ENCODE results near the gene UNC45B.
A peak's percentile ranks its signal among the peaks of the same experiment; 100 is the strongest.
"Not testable (repeated sequence)": the region's sequence is repeated elsewhere in the genome, so short reads cannot be mapped to it uniquely, and the experiment has no call there.

UNC45B gene

GRCh38 chr17:35103271-35103670 is 44.3 kb upstream of the UNC45B start:
- H3K9ac ChIP-seq, result no peak overlapping the region
- no peak overlapping the region for H2AFZ ChIP-seq (ENCODE audit: low read depth)
- H3K79me2 ChIP-seq (ENCODE audit: insufficient read depth, low read depth), result no peaks in the 10 kb centered on the region
- no peaks in the 10 kb centered on the region for H3K27me3 ChIP-seq (ENCODE audit: insufficient read depth, low read depth)
- 0 out of 2 replicates have a peak, but pooled peaks cover 5% of the 10 kb centered on the region for H3K36me3 ChIP-seq (ENCODE audit: insufficient read depth)
- H3K4me1 ChIP-seq (ENCODE audit: low read depth, poor library complexity, severe bottlenecking), result no peaks in the 10 kb centered on the region
- no peak overlapping the region for H3K27ac ChIP-seq
- no peaks in the 10 kb centered on the region for H4K20me1 ChIP-seq (ENCODE audit: insufficient read depth)
- TF ChIP-seq, protein P1, sequence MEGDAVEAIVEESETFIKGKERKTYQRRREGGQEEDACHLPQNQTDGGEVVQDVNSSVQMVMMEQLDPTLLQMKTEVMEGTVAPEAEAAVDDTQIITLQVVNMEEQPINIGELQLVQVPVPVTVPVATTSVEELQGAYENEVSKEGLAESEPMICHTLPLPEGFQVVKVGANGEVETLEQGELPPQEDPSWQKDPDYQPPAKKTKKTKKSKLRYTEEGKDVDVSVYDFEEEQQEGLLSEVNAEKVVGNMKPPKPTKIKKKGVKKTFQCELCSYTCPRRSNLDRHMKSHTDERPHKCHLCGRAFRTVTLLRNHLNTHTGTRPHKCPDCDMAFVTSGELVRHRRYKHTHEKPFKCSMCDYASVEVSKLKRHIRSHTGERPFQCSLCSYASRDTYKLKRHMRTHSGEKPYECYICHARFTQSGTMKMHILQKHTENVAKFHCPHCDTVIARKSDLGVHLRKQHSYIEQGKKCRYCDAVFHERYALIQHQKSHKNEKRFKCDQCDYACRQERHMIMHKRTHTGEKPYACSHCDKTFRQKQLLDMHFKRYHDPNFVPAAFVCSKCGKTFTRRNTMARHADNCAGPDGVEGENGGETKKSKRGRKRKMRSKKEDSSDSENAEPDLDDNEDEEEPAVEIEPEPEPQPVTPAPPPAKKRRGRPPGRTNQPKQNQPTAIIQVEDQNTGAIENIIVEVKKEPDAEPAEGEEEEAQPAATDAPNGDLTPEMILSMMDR (conservative IDR thresholded peaks at IDR 0.05; ENCODE audit: low read depth, low read length), result no peak
- H3K4me3 ChIP-seq (IDR thresholded peaks at IDR 0.05; ENCODE audit: insufficient read depth, low read depth, low read length), result no peak overlapping the region
- H3K4me2 ChIP-seq, result no peak overlapping the region

DNA sequence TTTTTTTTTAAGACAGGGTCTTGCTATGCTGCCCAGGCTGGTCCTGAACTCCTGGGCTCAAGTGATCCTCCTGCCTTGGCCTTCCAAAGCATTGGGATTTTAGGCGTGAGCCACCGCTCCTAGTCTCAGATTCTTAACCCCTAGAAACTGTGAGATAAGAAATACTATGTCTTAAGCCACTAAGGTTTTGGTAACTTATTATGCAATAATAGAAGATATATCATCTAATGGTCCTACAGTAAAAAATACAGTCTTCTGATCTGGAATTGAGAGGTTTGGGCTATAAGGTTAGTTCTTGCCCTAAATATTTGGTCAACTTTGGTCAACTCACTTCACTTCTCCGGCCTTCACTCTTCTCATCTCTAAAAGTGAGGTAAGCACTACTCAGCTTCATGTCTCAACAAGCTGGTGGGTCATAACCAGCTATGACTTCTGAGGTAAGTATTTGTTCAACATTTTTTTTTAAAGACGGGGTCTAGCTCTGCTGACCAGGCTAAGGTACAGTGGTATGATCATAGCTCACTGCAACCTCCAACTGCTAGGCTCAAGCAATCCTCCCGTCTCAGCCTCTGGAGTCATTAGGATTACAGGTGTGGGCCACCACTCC is 42.7 kb upstream of the UNC45B start:
- no peak overlapping the region for H3K4me3 ChIP-seq (IDR thresholded peaks at IDR 0.05; ENCODE audit: insufficient read depth, low read depth, low read length)
- H4K20me1 ChIP-seq (ENCODE audit: insufficient read depth), result no peaks in the 10 kb centered on the region
- no peak overlapping the region for H3K9ac ChIP-seq
- 0 out of 2 replicates have a peak, but pooled peaks cover 5% of the 10 kb centered on the region for H3K36me3 ChIP-seq (ENCODE audit: insufficient read depth)
- no peak overlapping the region for H3K27ac ChIP-seq
- TF ChIP-seq, protein P1 (conservative IDR thresholded peaks at IDR 0.05; ENCODE audit: low read depth, low read length), result no peak
- H2AFZ ChIP-seq (ENCODE audit: low read depth), result no peak overlapping the region
- H3K4me2 ChIP-seq, result no peak overlapping the region
- no peaks in the 10 kb centered on the region for H3K27me3 ChIP-seq (ENCODE audit: insufficient read depth, low read depth)
- H3K79me2 ChIP-seq (ENCODE audit: insufficient read depth, low read depth), result no peaks in the 10 kb centered on the region
- no peaks in the 10 kb centered on the region for H3K4me1 ChIP-seq (ENCODE audit: low read depth, poor library complexity, severe bottlenecking)

DNA sequence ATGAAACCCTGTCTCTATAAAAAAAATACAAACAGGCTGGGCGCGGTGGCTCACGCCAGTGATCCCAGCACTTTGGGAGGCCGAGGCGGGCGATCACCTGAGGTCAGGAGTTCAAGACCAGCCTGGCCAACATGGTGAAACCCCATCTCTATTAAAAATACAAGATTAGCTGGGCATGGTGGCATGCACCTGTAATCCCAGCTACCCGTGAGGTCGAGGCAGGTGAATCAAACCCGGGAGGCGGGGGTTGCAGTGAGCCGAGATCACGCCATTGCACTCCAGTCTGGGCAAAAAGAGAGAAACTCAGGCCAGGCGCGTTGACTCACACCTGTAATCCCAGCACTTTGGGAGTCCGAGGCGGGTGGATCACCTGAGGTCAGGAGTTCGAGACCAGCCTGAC is 36.8 kb upstream of the UNC45B start:
- H3K4me3 ChIP-seq (IDR thresholded peaks at IDR 0.05; ENCODE audit: insufficient read depth, low read depth, low read length); H4K20me1 ChIP-seq (ENCODE audit: insufficient read depth); H3K4me2 ChIP-seq; H3K27ac ChIP-seq; H3K4me1 ChIP-seq (ENCODE audit: low read depth, poor library complexity, severe bottlenecking); H3K27me3 ChIP-seq (ENCODE audit: insufficient read depth, low read depth); H3K36me3 ChIP-seq (ENCODE audit: insufficient read depth); H3K79me2 ChIP-seq (ENCODE audit: insufficient read depth, low read depth); H2AFZ ChIP-seq (ENCODE audit: low read depth); H3K9ac ChIP-seq: not testable (repeated sequence)

DNA sequence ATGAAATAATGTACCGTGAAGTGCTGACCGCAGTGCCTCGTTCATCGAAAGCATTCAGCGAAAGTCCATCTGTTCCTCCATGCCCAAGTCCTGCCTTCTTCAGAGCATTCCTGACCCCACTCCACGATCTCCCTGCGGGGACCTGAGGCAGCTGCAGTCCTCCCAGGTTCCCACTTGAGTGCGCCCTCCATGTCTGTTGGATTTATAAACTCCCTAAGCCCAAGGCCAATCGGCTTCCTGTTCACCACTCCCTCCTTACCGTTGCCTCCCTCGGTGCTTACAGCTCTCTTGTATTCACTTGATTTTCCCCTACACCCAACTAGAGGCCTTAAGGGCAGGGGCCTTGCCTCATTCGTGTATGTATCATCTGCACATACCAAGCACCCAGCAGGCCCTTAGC is 30.8 kb upstream of the UNC45B start:
- no peak overlapping the region for H3K4me3 ChIP-seq (IDR thresholded peaks at IDR 0.05; ENCODE audit: insufficient read depth, low read depth, low read length)
- H3K36me3 ChIP-seq (ENCODE audit: insufficient read depth), result no peaks in the 10 kb centered on the region
- H3K4me1 ChIP-seq (ENCODE audit: low read depth, poor library complexity, severe bottlenecking), result peaks cover 15% of the 10 kb centered on the region
- H3K27ac ChIP-seq, result no peak overlapping the region
- H3K9ac ChIP-seq, result no peak overlapping the region
- H3K79me2 ChIP-seq (ENCODE audit: insufficient read depth, low read depth), result peaks cover 9% of the 10 kb centered on the region; the same call in 1 of the 2 replicates
- H3K27me3 ChIP-seq (ENCODE audit: insufficient read depth, low read depth), result no peaks in the 10 kb centered on the region
- no peaks in the 10 kb centered on the region for H4K20me1 ChIP-seq (ENCODE audit: insufficient read depth)
- H2AFZ ChIP-seq (ENCODE audit: low read depth), result no peak overlapping the region
- no peak overlapping the region for H3K4me2 ChIP-seq
- TF ChIP-seq, protein P1 (conservative IDR thresholded peaks at IDR 0.05; ENCODE audit: low read depth, low read length), result no peak

- no peak overlapping the region for H3K27ac ChIP-seq
- no peaks in the 10 kb centered on the region for H4K20me1 ChIP-seq (ENCODE audit: insufficient read depth)
- peak overlapping the region; percentile 64; the same call in 1 of the 2 replicates for H3K4me2 ChIP-seq
- no peak overlapping the region for H2AFZ ChIP-seq (ENCODE audit: low read depth)
- H3K27me3 ChIP-seq (ENCODE audit: insufficient read depth, low read depth), result no peaks in the 10 kb centered on the region
- TF ChIP-seq, protein P1 (conservative IDR thresholded peaks at IDR 0.05; ENCODE audit: low read depth, low read length), result no peak
- H3K36me3 ChIP-seq (ENCODE audit: insufficient read depth), result no peaks in the 10 kb centered on the region
- H3K79me2 ChIP-seq (ENCODE audit: insufficient read depth, low read depth), result peaks cover 9% of the 10 kb centered on the region; the same call in 1 of the 2 replicates
- peaks cover 15% of the 10 kb centered on the region for H3K4me1 ChIP-seq (ENCODE audit: low read depth, poor library complexity, severe bottlenecking)
- H3K4me3 ChIP-seq (IDR thresholded peaks at IDR 0.05; ENCODE audit: insufficient read depth, low read depth, low read length), result no peak overlapping the region
- no peak overlapping the region for H3K9ac ChIP-seq
Observed at GRCh38 chr17:35117984-35118383, 29.6 kb upstream of the UNC45B start.
